Activated CD4-positive, alpha-beta T cell treated with anti-CD3 and anti-CD28 coated beads, Interleukin-2, amount 50 U/mL, for 24 hours (primary cell): ENCODE results near the gene SEMA3A.
"Not testable (repeated sequence)": the region's sequence is repeated elsewhere in the genome, so short reads cannot be mapped to it uniquely, and the experiment has no call there.

Source experiments
- DNase-seq, 2 donors: peaks; one replicate each; pipeline ENCODE4 v3.0.0-alpha.2; 2020; ENCODE audit warnings: low read depth in 1 of 2, low spot score in 1 of 2

Gene SEMA3A

DNA sequence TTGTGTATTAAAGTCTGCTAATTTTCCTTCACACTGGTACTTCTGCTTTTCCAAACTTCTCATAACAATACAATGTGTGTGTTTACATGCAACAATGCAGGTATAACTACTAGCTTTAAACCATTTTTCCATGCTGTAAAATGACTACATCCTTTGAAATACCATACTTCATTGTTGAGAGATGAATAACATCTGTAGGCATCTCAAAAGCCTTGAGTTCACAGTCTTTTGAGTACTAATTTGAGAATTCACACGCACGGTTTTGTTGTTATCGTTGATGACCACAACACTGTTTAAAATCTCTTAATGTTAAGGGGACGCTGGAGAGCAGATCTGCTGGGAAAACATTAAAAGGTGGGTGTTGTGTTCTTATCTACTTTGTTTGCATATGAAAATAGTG is 37.4 kb downstream of the SEMA3A start:
- no peak for DNase-seq

DNA sequence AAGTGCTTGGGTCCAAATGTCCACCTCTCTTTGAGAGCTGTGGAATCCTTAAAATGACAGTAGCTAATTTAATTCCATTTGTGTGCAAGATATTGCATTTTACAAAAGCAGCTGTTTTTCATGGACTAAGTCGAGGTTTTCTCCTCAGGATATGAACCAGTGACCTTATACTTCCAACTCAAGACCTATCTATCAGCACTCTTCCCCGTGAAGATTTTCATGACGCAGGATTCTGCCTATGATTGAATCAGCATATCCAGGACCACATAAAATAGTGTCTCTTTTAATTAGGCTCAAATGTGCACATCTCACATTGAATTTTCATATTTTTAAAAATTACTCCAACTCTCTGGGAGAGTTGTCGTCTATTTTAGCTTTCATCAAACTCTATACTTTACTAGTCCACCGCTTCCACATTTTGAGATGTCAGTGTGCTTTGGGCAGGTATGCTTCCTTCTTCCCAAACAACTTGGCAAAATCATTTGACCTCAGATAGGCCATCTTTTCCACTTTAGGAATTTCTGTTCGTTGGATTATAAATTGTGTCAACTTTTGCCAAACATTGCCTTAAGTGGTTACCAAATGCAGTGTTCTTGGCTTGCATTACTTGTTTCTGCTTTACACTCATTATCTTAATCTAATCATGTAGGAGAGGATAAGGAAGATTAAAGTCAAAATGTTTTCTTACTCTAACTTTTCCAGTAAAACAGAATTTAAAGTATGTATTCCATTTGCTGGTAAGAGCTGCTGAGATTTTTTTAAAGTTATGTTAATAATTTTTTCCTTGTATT is 39.4 kb downstream of the SEMA3A start:
- no peak for DNase-seq

DNA sequence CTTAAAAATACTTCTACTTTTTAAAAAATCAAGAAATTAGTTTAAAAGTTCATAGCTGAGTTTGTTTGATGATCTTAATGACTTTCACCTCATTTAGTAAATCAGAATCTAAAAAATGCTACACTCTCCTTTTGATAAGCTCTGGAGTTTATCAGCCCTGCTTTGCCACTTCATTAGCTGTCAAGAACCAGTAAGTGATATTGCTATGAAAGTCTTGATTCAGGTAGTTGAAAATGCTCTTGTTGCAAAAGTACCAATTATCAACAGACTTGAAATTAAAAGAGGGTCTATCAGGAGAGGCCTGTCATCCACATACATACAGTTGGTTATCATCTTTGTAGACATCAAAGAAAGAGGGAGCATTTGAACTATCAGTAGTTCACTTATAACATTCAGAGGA is 41.6 kb downstream of the SEMA3A start:
- no peak for DNase-seq

DNA sequence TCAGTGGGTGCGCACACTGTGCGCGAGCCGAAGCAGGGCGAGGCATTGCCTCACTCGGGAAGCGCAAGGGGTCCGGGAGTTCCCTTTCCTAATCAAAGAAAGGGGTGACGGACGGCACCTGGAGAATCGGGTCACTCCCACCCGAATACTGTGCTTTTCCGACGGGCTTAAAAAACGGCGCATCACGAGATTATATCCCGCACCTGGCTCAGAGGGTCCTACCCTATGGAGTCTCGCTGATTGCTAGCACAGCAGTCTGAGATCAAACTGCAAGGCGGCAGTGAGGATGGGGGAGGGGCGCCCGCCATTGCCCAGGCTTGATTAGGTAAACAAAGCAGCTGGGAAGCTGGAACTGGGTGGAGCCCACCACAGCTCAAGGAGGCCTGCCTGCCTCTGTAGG is 44.2 kb downstream of the SEMA3A start:
- DNase-seq = not testable (repeated sequence)

DNA sequence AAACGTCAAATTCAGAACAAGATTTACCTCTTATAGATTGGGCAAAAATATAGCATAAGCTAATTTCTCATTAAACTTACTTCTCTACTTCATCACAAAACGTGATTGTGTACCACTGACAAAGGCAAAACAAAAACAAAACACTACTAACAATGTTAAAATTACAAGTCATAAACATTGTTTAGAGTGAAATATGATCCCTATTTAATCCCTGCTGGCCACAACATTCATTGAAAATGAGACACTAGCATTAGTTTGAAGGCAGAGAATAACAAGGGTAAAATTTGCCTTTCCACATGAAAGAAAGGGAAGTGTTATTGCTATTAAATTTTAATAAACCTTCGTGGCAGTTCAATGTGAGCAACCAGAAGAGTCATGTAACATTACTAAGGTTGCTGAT is 45.0 kb downstream of the SEMA3A start:
- no peak for DNase-seq

DNA sequence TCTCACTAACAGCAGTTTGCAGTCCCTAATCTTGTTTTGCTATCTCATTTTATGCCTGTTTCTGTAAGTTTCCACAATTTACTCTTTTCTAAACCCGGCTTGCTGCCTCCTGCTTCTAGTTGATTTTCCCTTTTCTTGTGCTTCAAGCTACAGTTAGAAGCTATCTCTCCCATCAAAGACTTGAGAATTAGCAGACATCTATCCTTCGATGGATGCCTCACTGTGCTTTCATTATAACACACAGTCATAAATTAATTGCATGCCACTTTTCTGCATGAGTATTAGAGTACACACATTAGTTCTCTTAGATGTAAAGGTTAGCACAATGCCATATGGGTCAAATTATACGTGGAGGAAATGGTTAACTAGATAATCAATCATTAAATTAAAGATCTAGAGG is 48.7 kb downstream of the SEMA3A start:
- DNase-seq = no peak

DNA sequence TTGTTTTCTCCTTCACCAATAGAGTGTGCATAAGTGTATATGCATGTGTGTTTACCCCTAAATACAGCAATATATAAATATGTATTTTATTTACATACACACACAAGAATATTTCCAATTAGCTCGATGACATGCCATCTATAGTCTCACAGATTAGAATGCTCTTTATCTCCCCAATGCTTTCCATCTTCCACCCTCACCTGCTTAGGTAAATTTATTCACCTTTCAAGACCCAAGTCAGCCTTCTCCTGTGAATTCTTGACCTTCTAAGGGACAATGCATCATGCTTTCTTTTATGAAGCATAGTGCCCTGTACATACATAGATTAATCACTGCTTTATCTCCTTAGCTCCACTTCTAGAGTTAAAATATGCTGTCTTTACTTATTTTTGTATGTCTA is 49.7 kb downstream of the SEMA3A start:
- no peak for DNase-seq

DNA sequence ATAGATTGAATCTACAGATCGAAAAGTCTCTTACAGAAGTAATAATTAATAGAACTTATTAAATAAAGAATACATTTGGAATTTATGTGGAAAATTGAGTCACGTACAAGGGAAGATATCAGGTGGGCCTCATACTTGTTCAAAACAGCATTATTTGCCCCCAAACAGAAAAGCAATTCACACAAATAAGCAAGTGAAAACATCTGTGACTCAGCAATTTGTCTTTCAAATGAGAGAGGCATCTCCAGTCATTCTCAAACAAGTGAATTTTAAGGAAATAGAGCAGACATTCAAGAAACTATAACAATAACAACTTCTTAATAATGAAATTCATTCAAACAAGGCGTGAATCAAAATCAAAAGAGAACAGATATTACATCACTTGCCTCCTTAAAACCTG is 50.1 kb downstream of the SEMA3A start:
- no peak for DNase-seq

DNA sequence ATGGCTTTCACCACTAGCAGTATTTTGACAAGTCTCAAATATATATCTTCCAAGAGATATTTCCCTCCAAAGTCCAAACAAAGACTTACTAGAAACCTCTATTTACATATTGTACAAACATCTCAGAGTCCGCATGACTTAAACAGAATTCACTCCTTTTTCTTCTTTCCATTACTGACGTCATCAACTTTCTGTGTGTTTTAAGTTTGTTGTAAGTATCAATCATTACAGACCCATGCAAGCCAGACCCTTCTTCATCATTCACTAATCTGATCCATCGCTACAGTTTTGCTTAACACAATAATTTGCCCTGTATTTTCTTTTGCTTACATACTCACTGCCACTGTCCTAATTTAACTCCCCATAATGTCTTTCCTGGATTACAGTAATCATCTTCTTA is 51.9 kb downstream of the SEMA3A start:
- DNase-seq = no peak

DNA sequence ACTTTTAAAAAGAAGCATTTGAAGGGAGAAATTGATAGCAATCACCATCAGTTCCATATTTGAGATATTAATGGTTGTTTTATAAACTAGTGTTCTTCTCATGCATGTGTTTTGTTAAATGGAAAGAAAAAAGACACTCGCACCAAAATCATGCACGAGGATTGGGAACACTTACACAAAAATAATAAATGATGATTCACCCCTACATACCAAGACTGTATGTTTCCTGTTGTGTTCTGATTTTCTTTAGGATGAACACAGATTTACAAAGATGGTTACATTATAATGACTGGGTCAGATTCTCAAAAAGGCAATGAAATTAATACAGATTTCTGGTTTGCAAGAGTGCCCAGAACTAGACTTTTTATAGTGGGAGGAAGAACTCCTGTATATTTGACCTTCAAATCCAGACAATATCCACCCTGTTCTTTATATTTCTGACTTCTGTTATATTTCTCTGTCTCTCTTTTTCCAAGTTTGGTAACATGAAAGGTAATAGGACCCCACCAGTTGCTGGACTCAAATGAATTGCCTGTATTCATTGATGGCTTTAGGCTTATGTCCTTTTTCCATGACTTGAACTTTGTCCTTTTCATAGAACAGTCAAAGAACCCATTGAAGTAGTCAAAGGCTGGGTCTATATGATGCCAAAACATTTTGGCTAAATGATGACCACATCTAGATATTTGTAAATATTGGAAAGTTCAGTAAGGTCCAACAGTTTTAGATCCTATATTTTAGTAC is 54.4 kb downstream of the SEMA3A start:
- no peak for DNase-seq

DNA sequence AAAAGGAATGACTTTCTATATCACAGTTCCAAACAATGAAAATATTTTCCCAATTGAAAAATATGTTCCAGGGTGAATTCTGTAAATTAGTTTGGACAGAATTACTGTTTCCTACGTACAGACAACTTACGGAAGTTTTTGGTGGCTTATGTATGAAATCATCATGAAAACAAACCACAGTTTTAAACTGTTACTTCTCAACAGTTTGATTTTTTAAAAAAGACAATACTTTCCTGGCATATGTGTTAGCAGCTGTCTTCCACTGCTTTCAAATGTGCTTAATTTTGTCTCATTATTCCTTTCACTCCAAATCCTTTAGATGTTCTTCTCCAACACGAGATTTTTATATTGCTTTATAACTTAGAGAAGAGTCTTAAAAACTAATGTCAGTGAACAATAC is 56.2 kb downstream of the SEMA3A start:
- DNase-seq = no peak

DNA sequence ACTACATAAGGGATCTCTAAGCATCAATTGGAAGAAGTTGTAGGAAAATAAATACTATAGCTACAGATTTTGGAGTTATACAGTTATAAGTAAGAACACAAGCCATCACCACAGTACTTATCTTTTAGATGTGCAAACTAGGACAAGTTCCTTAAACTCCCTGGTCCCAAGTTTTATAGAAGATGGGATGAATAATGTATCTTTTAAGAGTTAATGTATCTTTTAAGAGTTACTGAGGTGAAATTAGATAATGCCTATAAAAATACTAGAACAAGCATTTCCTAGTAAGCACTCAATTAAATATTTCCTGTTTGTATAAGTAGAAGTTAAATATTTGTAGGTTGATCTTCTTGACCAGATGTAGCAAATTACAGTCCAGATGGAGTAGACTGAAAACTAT is 56.8 kb downstream of the SEMA3A start:
- DNase-seq = no peak

DNA sequence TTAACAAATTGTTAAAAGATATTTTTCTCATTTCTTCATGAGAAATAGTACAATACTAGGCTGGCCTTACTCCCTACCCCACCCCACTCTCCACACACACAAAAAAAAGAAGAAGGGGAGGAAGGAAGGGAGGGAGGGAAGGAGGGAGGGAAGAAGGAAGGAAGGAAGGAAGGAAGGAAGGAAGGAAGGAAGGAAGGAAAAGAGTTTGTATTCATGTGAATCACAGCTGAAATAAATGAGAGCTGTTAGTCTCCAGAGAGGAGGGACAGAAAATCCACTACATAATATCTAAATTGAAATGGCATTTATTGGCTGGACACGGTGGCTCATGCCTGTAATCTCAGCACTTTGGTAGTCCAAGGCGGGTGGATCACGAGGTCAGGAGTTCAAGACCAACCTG is 57.8 kb downstream of the SEMA3A start:
- no peak for DNase-seq

DNA sequence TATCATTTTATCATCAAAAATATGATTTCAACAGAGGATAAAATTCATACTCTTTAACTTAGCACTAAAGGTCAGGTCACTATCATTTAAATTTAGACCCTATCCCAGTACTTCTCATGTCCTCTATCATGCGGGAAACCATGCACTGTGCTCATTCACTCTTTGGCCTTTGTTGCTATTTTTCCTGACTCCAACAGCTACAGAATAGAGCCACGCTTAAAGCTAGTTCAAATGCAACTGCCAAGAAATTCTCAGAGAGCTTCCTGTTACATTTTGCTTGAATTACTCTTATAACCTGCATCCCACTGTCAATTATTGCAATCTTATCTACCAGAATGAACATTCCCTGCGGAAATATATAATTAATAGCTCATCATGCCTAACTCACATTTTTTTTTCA is 58.3 kb downstream of the SEMA3A start:
- DNase-seq = no peak

DNA sequence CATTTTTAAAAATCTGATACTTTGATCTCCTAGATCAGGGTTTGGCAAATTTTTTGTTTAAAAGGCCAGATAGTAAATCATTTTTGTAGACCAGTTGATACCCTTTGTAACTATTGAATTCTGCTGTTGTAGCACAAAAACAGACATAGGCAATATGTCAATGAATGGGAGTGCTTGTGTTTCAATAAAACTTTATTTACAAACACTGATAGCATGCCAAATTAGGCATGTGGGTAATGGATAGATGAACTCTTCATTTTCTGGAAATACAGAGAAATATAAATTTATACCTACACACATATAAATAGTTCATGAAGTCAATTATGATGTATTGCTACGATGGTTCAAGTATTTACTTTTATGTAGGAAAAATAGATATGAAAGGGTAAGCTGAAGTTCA is 60.4 kb downstream of the SEMA3A start:
- no peak for DNase-seq

DNA sequence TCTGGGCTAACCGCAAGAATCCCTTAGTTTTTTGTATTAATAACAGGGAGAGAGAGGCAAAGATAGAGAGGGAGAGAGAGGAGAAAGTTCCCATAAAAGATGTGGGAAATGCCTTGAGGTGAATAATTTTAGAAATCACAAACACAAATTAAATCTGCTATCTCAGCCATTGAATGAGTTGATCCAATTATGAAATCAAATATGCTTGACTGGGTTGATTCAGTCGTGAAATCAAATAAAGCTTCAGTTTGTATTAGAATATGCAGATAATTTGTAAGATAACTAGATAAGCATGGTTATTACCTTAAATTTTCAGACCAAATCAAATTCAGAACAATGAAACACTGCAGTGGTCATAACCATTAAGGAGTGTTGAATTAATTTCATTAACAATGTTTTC is 68.9 kb downstream of the SEMA3A start:
- DNase-seq = no peak

DNA sequence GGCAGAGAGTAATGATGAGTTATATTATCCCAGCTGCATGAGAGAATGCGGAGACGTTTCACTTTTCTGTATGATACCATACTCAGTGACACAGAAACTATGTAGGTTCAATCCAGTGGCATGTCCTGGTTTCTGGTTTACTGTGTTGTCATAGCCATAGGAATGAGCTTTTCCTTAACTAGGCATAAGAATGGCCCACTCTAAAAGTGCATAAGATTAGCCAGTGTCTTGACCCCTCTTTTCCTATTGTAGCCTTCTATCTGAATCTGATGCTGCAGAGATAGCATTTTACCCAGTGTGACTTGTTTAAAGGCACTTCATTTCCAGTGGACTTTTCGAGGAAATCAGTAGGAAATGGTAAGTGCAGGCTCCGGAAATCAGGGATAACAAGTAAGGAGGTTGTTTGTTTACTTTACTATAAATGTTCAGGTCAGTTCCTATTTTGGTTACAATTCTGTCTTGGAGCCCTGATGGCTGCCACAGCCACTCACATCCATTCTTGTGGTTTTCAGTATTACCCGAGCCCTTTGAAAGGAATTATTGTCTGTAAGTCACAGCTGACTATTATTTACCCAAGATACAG is 70.5 kb downstream of the SEMA3A start:
- no peak for DNase-seq

DNA sequence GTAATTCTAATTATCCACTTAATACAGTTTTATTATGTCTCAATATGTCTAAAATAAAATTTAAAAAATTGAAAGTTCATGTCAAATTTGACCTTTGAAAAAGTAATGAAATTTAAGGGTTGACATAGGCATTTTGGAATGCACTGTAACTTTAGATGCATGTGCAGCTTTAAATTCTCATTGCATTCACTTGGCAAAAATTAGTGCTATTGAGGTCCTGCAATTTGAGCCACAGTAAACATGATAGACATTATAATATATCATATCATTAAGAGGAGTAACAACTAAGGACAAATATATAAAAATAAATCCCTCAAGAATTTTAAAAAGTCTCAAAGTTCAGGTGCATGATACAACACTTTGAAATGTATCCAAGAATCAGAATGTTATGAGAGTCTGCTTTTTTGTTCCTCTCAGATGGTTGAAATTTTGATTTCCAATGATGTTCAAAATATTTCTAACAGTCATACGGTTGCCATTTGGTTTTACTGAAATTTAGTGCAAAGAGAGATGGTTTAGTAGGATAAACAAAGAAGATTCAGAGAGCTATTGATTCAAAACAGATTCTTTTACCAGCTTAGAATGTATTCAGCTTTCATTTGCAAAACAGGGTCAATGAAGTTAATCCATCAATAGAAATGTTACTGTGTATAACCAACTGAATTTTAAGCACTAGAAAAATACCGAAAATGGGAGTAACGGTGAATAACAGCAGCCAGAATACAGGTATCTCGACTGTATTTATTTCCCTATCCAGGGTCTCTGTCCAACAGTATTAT is 71.8 kb downstream of the SEMA3A start:
- no peak for DNase-seq

DNA sequence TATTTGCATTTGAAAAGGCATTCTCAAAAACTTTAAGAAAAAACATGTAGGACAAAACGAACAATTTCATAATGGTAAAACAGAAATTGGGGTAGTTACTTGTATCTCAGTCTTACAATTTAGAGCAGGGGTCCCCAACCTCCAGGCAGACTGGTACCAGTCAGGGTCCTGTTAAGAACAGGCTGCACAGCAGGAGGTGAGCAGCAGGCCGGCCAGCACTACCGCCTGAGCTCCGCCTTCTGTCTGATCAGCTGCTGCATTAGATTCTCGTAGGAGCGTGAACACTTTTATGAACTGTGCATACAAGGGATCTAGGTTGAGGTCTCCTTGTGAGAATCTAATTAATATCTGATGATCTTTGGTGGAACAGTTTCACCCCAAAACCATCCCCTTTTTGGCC is 77.3 kb downstream of the SEMA3A start:
- no peak for DNase-seq

DNA sequence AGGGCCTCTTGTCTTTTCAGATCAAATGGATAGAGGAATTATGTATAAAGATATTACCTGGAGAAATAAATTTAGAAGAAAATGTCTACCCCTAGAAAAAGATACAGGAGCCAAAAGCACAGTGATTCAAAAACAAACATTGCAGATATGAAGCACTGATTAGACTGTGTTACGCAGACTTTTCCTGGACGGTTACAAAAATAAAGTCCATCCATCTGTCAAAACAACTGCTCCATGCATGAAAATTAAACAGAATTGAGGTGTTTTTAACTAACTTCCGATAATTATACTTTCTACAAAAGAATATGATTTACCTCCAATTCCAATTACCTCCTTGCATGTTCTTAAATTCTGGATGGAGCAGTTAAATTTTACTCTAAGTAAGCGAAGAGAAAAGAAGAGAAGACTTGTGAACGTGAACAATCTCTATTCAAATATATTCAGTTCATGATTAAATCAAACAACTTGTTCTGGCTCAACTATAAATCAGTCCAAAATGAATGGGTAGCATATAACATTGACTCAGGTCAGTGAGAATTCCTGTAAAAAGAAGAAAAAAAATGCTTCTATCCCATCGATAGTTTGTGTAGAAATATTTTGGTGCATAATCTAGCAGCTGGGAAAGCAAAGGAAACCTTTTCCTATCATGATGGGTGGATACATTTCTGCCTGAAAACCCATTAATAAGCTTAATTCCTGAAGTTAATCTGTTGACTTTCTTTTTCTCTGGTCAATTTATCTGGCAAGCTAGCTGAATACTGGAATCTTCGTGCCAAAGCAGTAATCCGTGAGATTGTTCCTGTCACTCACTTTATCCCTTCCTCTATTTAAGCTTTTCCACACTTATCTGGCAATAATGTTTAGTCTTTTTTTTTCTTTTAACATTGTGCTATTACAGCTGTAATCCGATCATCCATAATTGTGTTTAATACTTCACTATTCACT is 80.4 kb downstream of the SEMA3A start:
- DNase-seq = no peak

DNA sequence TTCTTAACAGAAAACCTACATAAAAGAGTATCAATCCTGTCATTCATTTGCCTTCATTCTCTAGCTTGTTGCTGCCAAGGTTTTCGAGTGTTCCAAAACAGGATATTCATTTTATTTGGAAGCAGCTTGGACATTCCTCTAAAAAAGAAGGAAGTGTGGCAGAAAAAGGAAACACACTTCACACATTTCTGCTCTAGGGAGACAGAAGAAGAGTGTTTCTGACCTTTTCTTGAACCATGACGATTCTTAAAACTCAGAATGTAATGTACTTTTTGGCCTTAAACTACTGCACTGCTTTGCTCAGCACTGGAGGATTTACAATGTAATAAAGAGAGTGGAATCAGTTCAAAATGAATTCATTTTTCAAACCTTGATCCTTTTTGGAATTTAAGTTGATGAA is 81.3 kb downstream of the SEMA3A start:
- DNase-seq = no peak
